Activated naive CD4-positive, alpha-beta T cell treated with anti-CD3 and anti-CD28 coated beads, Interleukin-2, amount 10 ng/mL, durations not matched to agents 7 days and 5 days (primary cell): Measurements from ENCODE around the gene FASN.

ENCODE experiments used
- CTCF ChIA-PET: fragments of 350-600 bp; sonication (Branson Sonifier 250); formaldehyde crosslinking; loops from one replicate; lab custom pipeline; 2021; ENCODE audit warnings: antibody characterized with exemption; lab: Charles Lee
- DNase-seq: peaks from one replicate; pipeline ENCODE4 v3.0.0-alpha.2; 2020
- H3K27ac Mint-ChIP-seq: one replicate; pipeline ENCODE4 v1.8.0; 2021; ENCODE audit warnings: mild to moderate bottlenecking, moderate library complexity, mixed read lengths
- H3K27me3 Mint-ChIP-seq: one replicate; pipeline ENCODE4 v1.8.0; 2021; ENCODE audit warnings: mild to moderate bottlenecking, mixed read lengths
- H3K36me3 Mint-ChIP-seq: one replicate; pipeline ENCODE4 v1.8.0; 2021; ENCODE audit warnings: mixed read lengths
- H3K4me1 Mint-ChIP-seq: one replicate; pipeline ENCODE4 v1.8.0; 2021; ENCODE audit warnings: mixed read lengths
- H3K4me3 Mint-ChIP-seq: one replicate; pipeline ENCODE4 v1.8.0; 2021; ENCODE audit warnings: mild to moderate bottlenecking, moderate library complexity, mixed read lengths
- H3K9me3 Mint-ChIP-seq: one replicate; pipeline ENCODE4 v1.8.0; 2021; ENCODE audit warnings: mixed read lengths

The FASN gene

GRCh38 chr17:82083533-82084359, 14.3 kb downstream of the FASN start:
- H3K9me3 Mint-ChIP-seq = no peaks in the 10 kb centered on the region
- no peaks in the 10 kb centered on the region for H3K27me3 Mint-ChIP-seq
- no peaks in the 10 kb centered on the region for H3K4me1 Mint-ChIP-seq
- CTCF ChIA-PET = no interaction called here
- no peak for DNase-seq
- no peak overlapping the region for H3K27ac Mint-ChIP-seq
- H3K4me3 Mint-ChIP-seq = no peak overlapping the region
- H3K36me3 Mint-ChIP-seq = peaks cover 26% of the 10 kb centered on the region

- H3K9me3 Mint-ChIP-seq = no peaks in the 10 kb centered on the region
- DNase-seq = no peak
- no peak overlapping the region for H3K27ac Mint-ChIP-seq
- H3K4me1 Mint-ChIP-seq = no peaks in the 10 kb centered on the region
- CTCF ChIA-PET = no interaction called here
- peaks cover 26% of the 10 kb centered on the region for H3K36me3 Mint-ChIP-seq
- H3K27me3 Mint-ChIP-seq = no peaks in the 10 kb centered on the region
- no peak overlapping the region for H3K4me3 Mint-ChIP-seq
Observed at GRCh38 chr17:82083009-82083408, 15.0 kb downstream of the FASN start.

GRCh38 chr17:82082456-82082855, 15.6 kb downstream of the FASN start:
- Mint-ChIP-seq H3K9me3 (no peaks in the 10 kb centered on the region), H3K27ac (no peak overlapping the region), H3K27me3 (no peaks in the 10 kb centered on the region), H3K4me1 (no peaks in the 10 kb centered on the region), H3K4me3 (no peak overlapping the region), H3K36me3 (peaks cover 25% of the 10 kb centered on the region)
- no peak for DNase-seq
- CTCF ChIA-PET = no interaction called here

- DNase-seq = no peak
- no peak overlapping the region for H3K27ac Mint-ChIP-seq
- no peaks in the 10 kb centered on the region for H3K27me3 Mint-ChIP-seq
- CTCF ChIA-PET = no interaction called here
- H3K4me1 Mint-ChIP-seq = no peaks in the 10 kb centered on the region
- no peak overlapping the region for H3K4me3 Mint-ChIP-seq
- no peaks in the 10 kb centered on the region for H3K9me3 Mint-ChIP-seq
- peaks cover 25% of the 10 kb centered on the region for H3K36me3 Mint-ChIP-seq
Observed at GRCh38 chr17:82081966-82082365, 16.1 kb downstream of the FASN start.

GRCh38 chr17:82081546-82081945, 16.5 kb downstream of the FASN start:
- no peaks in the 10 kb centered on the region for H3K27me3 Mint-ChIP-seq
- CTCF ChIA-PET = interaction anchor here (0.5 kb wide), 1 partner anchor 15 kb away, joined by 4 read pairs; no protein-coding TSS in a partner anchor
- H3K9me3 Mint-ChIP-seq = no peaks in the 10 kb centered on the region
- H3K4me1 Mint-ChIP-seq = no peaks in the 10 kb centered on the region
- no peak overlapping the region for H3K4me3 Mint-ChIP-seq
- H3K36me3 Mint-ChIP-seq = peaks cover 24% of the 10 kb centered on the region
- H3K27ac Mint-ChIP-seq = no peak overlapping the region
- no peak for DNase-seq

GRCh38 chr17:82080789-82081464, 17.1 kb downstream of the FASN start:
- Mint-ChIP-seq H3K4me3 (no peak overlapping the region), H3K27ac (no peak overlapping the region), H3K9me3 (no peaks in the 10 kb centered on the region), H3K4me1 (no peaks in the 10 kb centered on the region), H3K36me3 (peaks cover 24% of the 10 kb centered on the region), H3K27me3 (no peaks in the 10 kb centered on the region)
- CTCF ChIA-PET = interaction anchor here (0.5 kb wide), 1 partner anchor 14 kb away, joined by 4 read pairs; no protein-coding TSS in a partner anchor
- no peak for DNase-seq

- no peak for DNase-seq
- H3K4me1 Mint-ChIP-seq = no peaks in the 10 kb centered on the region
- H3K27me3 Mint-ChIP-seq = no peaks in the 10 kb centered on the region
- CTCF ChIA-PET = no interaction called here
- peaks cover 24% of the 10 kb centered on the region for H3K36me3 Mint-ChIP-seq
- no peaks in the 10 kb centered on the region for H3K9me3 Mint-ChIP-seq
- no peak overlapping the region for H3K4me3 Mint-ChIP-seq
- no peak overlapping the region for H3K27ac Mint-ChIP-seq
Observed at GRCh38 chr17:82080048-82080788, 17.8 kb downstream of the FASN start.

GRCh38 chr17:82079001-82079677, 18.9 kb downstream of the FASN start:
- Mint-ChIP-seq H3K9me3 (no peaks in the 10 kb centered on the region), H3K36me3 (peaks cover 20% of the 10 kb centered on the region), H3K27ac (no peak overlapping the region), H3K4me1 (no peaks in the 10 kb centered on the region), H3K4me3 (no peak overlapping the region), H3K27me3 (peaks cover 4% of the 10 kb centered on the region)
- CTCF ChIA-PET = no interaction called here
- DNase-seq = no peak

- H3K4me1 Mint-ChIP-seq = no peaks in the 10 kb centered on the region
- peaks cover 19% of the 10 kb centered on the region for H3K36me3 Mint-ChIP-seq
- CTCF ChIA-PET = no interaction called here
- H3K9me3 Mint-ChIP-seq = no peaks in the 10 kb centered on the region
- peaks cover 4% of the 10 kb centered on the region for H3K27me3 Mint-ChIP-seq
- no peak overlapping the region for H3K4me3 Mint-ChIP-seq
- H3K27ac Mint-ChIP-seq = no peak overlapping the region
- DNase-seq = no peak
Observed at GRCh38 chr17:82078433-82078832, 19.6 kb downstream of the FASN start.

GRCh38 chr17:82077617-82078358, 20.2 kb downstream of the FASN start:
- no peaks in the 10 kb centered on the region for H3K4me1 Mint-ChIP-seq
- no peak overlapping the region for H3K4me3 Mint-ChIP-seq
- H3K27ac Mint-ChIP-seq = no peak overlapping the region
- peaks cover 10% of the 10 kb centered on the region for H3K27me3 Mint-ChIP-seq
- no peak for DNase-seq
- CTCF ChIA-PET = no interaction called here
- no peaks in the 10 kb centered on the region for H3K9me3 Mint-ChIP-seq
- H3K36me3 Mint-ChIP-seq = peaks cover 14% of the 10 kb centered on the region

GRCh38 chr17:82076785-82077591, 21.0 kb downstream of the FASN start:
- no peak overlapping the region for H3K4me3 Mint-ChIP-seq
- no peaks in the 10 kb centered on the region for H3K4me1 Mint-ChIP-seq
- DNase-seq = no peak
- H3K27me3 Mint-ChIP-seq = peaks cover 16% of the 10 kb centered on the region
- H3K27ac Mint-ChIP-seq = no peak overlapping the region
- no peaks in the 10 kb centered on the region for H3K9me3 Mint-ChIP-seq
- H3K36me3 Mint-ChIP-seq = peaks cover 14% of the 10 kb centered on the region
- CTCF ChIA-PET = no interaction called here

GRCh38 chr17:82076018-82076784, 21.8 kb downstream of the FASN start:
- CTCF ChIA-PET = no interaction called here
- no peak for DNase-seq
- Mint-ChIP-seq H3K27ac (no peak overlapping the region), H3K4me3 (no peak overlapping the region), H3K36me3 (peaks cover 14% of the 10 kb centered on the region), H3K4me1 (no peaks in the 10 kb centered on the region), H3K27me3 (peaks cover 16% of the 10 kb centered on the region), H3K9me3 (no peaks in the 10 kb centered on the region)
